Heart right ventricle (tissue), 16 donors: Measurements from ENCODE around the gene DERA. TPM values are rescaled to one million over a fixed set of nuclear protein-coding genes. Genes with fewer than 3 reads are reported as not detected.
A peak's percentile ranks its signal among the peaks of the same experiment; 100 is the strongest.
"Not testable (repeated sequence)": the region's sequence is repeated elsewhere in the genome, so short reads cannot be mapped to it uniquely, and the experiment has no call there.

Experiments
- ATAC-seq, 8 donors: fragments of 200-7000 bp; cut with Tn5 transposase; one replicate each; pipeline ENCODE4 v1.9.1; 2020; ENCODE audit warnings: mild to moderate bottlenecking in 8 of 8, moderate library complexity in 8 of 8, moderate number of reproducible peaks in 1 of 8
- DNase-seq, 2 donors: peaks; one replicate each; pipeline ENCODE4 v3.0.0-alpha.2; 2020
- H3K27ac ChIP-seq, 10 donors: fragments of 200-600 bp; sonication (generic) in 2 of 10; one replicate each; pipeline versions ENCODE4 v1.5.0 to v1.8.0; 2020 to 2022; ENCODE audit warnings: mild to moderate bottlenecking in 3 of 10
- H3K27me3 ChIP-seq, 7 donors: fragments of 200-600 bp; one replicate each; pipeline ENCODE4 v1.8.0; 2021 to 2022; ENCODE audit warnings: mild to moderate bottlenecking in 2 of 7
- H3K36me3 ChIP-seq, 9 donors: fragments of 200-600 bp; sonication (generic) in 1 of 9; one replicate each; pipeline versions ENCODE4 v1.5.0 to v1.8.0; 2020 to 2022; ENCODE audit warnings: mild to moderate bottlenecking in 2 of 9
- H3K4me1 ChIP-seq, 9 donors: fragments of 200-600 bp; sonication (generic) in 1 of 9; one replicate each; pipeline versions ENCODE4 v1.5.0 to v1.8.0; 2020 to 2022; ENCODE audit warnings: mild to moderate bottlenecking in 4 of 9
- H3K4me3 ChIP-seq, 10 donors: fragments of 200-600 bp; sonication (generic) in 2 of 10; one replicate each; pipeline versions ENCODE4 v1.5.0 to v1.8.0; 2020 to 2022; ENCODE audit warnings: mild to moderate bottlenecking in 7 of 10, moderate library complexity in 2 of 10
- H3K9me3 ChIP-seq, 11 donors: fragments of 200-600 bp in 10 of 11; sonication (generic) in 2 of 11; one replicate each; pipeline versions ENCODE4 v1.5.0 to v1.8.0; 2013 to 2022; ENCODE audit warnings: mild to moderate bottlenecking in 2 of 11, control low read depth in 1 of 11, moderate library complexity in 1 of 11
- CTCF ChIP-seq, 9 donors: fragments of 200-600 bp; sonication (generic) in 2 of 9; IDR thresholded peaks; one replicate each; pipeline versions ENCODE4 v1.5.0 to v1.8.0; 2021 to 2022; ENCODE audit warnings: antibody characterized with exemption in 9 of 9, mild to moderate bottlenecking in 5 of 9, moderate library complexity in 1 of 9
- WGBS, 2 donors: extraction: QIAGEN DNeasy Blood & Tissue Kit; methylation state at CpG; one replicate each; pipeline ENCODE4 v1.1.7; 2013; ENCODE audit warnings: inconsistent platforms in 1 of 2; 5-methylcytosine and 5-hydroxymethylcytosine counted together
- intact Hi-C, 10 donors: fragments of 100-400 bp; cut with DNase I; formaldehyde crosslinking; loops; one replicate each; pipeline versions ENCODE4 v1.11.1 to v1.14.2; 2022
- polyA plus RNA-seq, 2 donors: library from polyadenylated mRNA; stranded (reverse); fragments of 200-250 nt; gene quantifications; one replicate each; pipeline ENCODE4 v1.2.3, GENCODE V29; 2013
- total RNA-seq, 10 donors: library from RNA; stranded (reverse); fragmentation: NEBNext Ultra II Directional in 3 of 10; extraction: Animal tissue kit (Norgen Biotek cat#: 25700) in 3 of 10; gene quantifications; one replicate each; pipeline versions ENCODE4 v1.2.1 to v1.2.4, GENCODE V29; 2021 to 2023
- donor health status: Arrhythmogenic right ventricular cardiomyopathy.
- donor health status: ischemic (EF 13 %, LVEDD 7.1; RV severe dilation, severe dysfunction).
- donor health status: healthy with polysubstance abuse.
- donor health status: DM: no; HTN: yes; CAD: no.
- donor health status: DM: no; HTN: no; CAD: no.
- donor health status: ischemic (EF 25% LVEDD 6.9; RV normal size, moderate dysfunction).
- donor health status: ischemic (EF 25% LVEDD 5.7; RV mildly dilated, moderate dysfunction).
- donor health status: healthy.
- donor health status: DM: yes; HTN: yes; CAD: no.
- donor health status: Ischemic cardiomyopathy.
- donor health status: ischemic (EF 35%, LVEDD 5.7; RV mildly dilated, moderate dysfunction).
- donor health status: nonischemic (EF 11% LVEDD 7.7; RV severe dilation, severe dysfunction).
- donor health status: DM: yes; HTN: yes; CAD: no.
- donor health status: PGD.
- donor health status: ischemic (EF 29% LVEDD 5.4; RV normal size, mild dysfunction).
- donor health status: nonischemic (EF 23%, LVEDD 6.1; RV moderate dilation, normal function).

DERA gene
- total and polyA plus RNA-seq, 12 donors: 14.6 to 23.8 (median 19.2) TPM

- Histone ChIP-seq H3K27me3 (peaks cover 0 to 10% (median 7%) of the 10 kb centered on the region in 7 donors), H3K27ac (no peak overlapping the region), H3K4me1 (no peaks in the 10 kb centered on the region), H3K4me3 (no peak overlapping the region), H3K36me3 (no peaks in the 10 kb centered on the region), H3K9me3 (no peaks in the 10 kb centered on the region)
- 81 to 84% methylated on average over 6 of the region's 6 CpGs for WGBS, 2 donors
- intact Hi-C loops: no loop called here
- DNase-seq: no peak
- no peak for ATAC-seq
- no peak for TF ChIP-seq CTCF (IDR thresholded peaks at IDR 0.05)
Observed at GRCh38 chr12:15863984-15864383, 47.1 kb upstream of the DERA start.

GRCh38 chr12:15868186-15868585 is 42.9 kb upstream of the DERA start:
- intact Hi-C loops: loop anchor here in 1 of 10 donors (5.0 kb wide), 1 partner anchor 591 kb away; no protein-coding TSS in a partner anchor
- no peak for ATAC-seq
- DNase-seq: no peak
- no peaks in the 10 kb centered on the region for H3K36me3 ChIP-seq
- H3K9me3 ChIP-seq: no peaks in the 10 kb centered on the region
- peaks cover 0 to 3% (median 0%) of the 10 kb centered on the region in 7 donors for H3K27me3 ChIP-seq
- 87 to 93% methylated on average over 3 of the region's 3 CpGs for WGBS, 2 donors
- no peak overlapping the region for H3K4me3 ChIP-seq
- no peak overlapping the region for H3K27ac ChIP-seq
- no peaks in the 10 kb centered on the region for H3K4me1 ChIP-seq
- TF ChIP-seq CTCF (IDR thresholded peaks at IDR 0.05): no peak

- ATAC-seq (no peak), DNase-seq (no peak)
- H3K27ac ChIP-seq: no peak overlapping the region
- intact Hi-C loops: loop anchor here in 1 of 10 donors (10.0 kb wide), 1 partner anchor 899 kb away; the partner anchor contains the start of gene PDE6H
- no peaks in the 10 kb centered on the region for H3K36me3 ChIP-seq
- H3K9me3 ChIP-seq: no peaks in the 10 kb centered on the region
- no peak overlapping the region for H3K4me3 ChIP-seq
- WGBS, 2 donors: 80 to 81% methylated on average over 4 of the region's 4 CpGs
- no peaks in the 10 kb centered on the region for H3K4me1 ChIP-seq
- TF ChIP-seq CTCF (IDR thresholded peaks at IDR 0.05): no peak
- no peaks in the 10 kb centered on the region for H3K27me3 ChIP-seq
Observed at GRCh38 chr12:15873556-15873955, 37.6 kb upstream of the DERA start.

- H3K9me3 ChIP-seq, H3K36me3 ChIP-seq, H3K27me3 ChIP-seq, DNase-seq, H3K4me1 ChIP-seq, H3K27ac ChIP-seq, H3K4me3 ChIP-seq: not testable (repeated sequence)
- 97% methylated on average over 20 of the region's 20 CpGs for WGBS, 2 donors
- peak in 1 of 8 donors; percentile 44 for ATAC-seq
- intact Hi-C loops: loop anchor here in 1 of 10 donors (10.0 kb wide), 1 partner anchor 900 kb away; the partner anchor contains the start of gene PDE6H
Observed at GRCh38 chr12:15874556-15875145, 36.5 kb upstream of the DERA start.

GRCh38 chr12:15875863-15876262 is 35.3 kb upstream of the DERA start:
- intact Hi-C loops: loop anchor here in 1 of 10 donors (10.0 kb wide), 1 partner anchor 901 kb away; the partner anchor contains the start of gene PDE6H
- no peaks in the 10 kb centered on the region for H3K27me3 ChIP-seq
- H3K4me3 ChIP-seq: no peak overlapping the region
- no peak overlapping the region for H3K27ac ChIP-seq
- no peaks in the 10 kb centered on the region for H3K4me1 ChIP-seq
- no peaks in the 10 kb centered on the region for H3K36me3 ChIP-seq
- DNase-seq (no peak), ATAC-seq (no peak)
- TF ChIP-seq CTCF (IDR thresholded peaks at IDR 0.05): no peak
- 91 to 94% methylated on average over 1 of the region's 1 CpG for WGBS, 2 donors
- no peaks in the 10 kb centered on the region for H3K9me3 ChIP-seq
